OCI-M2 (cell line): ENCODE results near the gene EEFSEC.

ENCODE experiments used
- DNase-seq: peaks from one replicate; lab custom pipeline; 2025; ENCODE audit not compliant: unreplicated experiment; lab: John Stamatoyannopoulos, UW

The EEFSEC gene

DNA sequence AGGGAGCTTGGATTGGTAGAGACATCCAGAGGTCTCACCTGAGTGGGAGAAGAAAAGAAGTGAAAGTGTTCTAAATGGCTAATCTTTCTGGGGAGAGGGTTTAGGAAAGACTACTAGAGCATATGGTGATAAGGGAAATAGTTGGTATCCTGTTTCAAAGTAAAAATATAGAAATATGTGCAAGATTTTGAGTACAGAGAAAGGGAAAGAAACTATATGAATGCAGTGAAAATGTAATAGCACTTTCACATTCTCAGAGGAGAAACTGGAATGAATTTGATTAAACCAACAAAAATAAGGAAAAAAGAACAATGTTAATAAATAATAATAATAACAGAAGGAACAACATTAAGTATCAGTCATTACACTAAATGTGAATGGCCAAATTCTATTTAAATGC is 194.0 kb downstream of the EEFSEC start:
- no peak for DNase-seq

DNA sequence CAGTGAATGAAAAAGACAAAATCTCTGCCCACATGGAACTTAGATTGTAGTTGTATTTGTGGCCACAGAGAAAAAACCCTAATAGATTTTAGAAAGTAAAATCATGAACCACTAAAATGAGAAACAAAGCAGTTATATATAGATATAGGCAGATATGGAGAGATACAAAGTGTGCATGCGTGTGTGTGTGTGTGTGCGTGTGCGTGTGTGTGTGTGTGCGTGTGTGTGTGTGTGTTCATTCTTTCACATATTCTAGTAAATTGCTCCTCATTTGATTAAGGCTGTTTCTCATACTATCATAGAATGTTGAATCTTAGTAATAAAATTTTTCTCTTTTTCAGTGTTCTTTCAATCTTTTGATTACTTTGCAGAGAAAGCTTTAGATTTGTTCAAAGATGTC is 194.8 kb downstream of the EEFSEC start:
- no peak for DNase-seq

GRCh38 chr3:128348805-128349531 is 195.7 kb downstream of the EEFSEC start:
- no peak for DNase-seq

DNA sequence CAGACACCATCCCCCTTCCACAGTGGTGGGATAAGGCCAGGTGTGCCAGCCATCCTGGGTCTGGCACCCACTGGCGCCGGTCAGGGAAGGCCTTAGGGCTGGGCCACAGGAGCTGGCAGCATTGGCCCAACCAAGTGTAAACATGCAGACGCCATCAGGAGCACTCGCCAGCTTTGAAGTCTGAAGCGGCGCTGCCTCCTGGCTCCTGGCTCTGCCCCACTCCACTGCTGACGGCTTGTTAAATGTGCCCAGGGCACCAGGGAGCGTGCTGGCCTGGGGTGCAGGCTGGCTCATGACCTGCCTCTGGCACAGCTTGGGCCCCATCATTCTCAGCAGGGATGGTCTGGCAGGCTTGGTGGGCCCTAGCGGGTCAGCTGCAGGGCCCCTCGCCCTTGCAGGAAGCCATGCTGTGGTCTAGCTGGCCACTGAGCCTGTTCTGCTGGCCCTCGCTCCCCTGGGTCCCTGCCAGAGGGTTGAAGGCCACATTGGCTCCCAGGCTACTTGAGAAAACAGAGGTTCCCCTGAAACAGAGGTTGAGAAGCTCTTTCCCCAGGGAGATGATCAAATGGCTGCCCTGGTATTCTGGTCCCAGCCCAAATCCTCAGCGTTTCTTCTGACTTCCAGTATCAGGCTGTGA is 196.8 kb downstream of the EEFSEC start:
- DNase-seq, result no peak

DNA sequence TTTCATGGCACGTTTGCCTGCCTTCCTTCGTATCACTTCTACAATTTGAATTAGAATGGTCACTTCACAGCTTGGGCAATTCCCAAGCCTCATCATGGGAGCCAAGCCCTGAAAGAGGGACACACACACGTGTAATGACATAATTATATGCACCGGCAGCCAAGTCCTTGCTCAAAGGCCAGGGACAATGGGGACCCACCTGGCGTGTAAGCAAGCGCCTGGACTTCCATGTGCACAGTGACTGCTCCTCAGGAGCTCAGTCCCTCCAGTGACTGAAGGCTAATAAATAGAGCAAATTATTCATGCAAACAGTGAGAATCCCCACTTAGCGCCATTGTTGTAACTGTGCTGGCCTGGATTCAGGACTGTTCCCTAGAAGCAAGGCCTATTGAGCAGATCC is 198.3 kb downstream of the EEFSEC start:
- DNase-seq, result no peak

DNA sequence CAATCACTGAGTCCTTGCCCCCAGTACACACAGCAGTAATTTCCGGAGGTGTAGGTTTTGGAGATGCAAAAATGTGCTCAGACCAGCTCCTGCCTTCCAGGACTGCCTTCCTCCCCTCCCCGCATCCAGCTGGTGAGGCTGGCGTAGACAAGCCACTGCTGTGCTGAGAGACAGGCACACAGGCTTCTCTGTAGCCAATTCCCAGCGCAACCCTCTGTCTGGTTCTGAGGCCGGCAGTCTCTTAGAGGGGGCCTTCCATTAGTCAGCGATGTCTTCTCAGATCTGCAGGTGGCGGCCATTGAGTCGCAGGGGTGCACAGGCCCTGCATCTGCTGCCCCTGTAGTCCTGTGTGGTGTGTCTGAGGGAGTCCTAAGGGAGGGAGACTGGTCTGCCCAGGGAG is 199.0 kb downstream of the EEFSEC start:
- no peak for DNase-seq

GRCh38 chr3:128353361-128353965 is 200.2 kb downstream of the EEFSEC start:
- DNase-seq, result no peak

DNA sequence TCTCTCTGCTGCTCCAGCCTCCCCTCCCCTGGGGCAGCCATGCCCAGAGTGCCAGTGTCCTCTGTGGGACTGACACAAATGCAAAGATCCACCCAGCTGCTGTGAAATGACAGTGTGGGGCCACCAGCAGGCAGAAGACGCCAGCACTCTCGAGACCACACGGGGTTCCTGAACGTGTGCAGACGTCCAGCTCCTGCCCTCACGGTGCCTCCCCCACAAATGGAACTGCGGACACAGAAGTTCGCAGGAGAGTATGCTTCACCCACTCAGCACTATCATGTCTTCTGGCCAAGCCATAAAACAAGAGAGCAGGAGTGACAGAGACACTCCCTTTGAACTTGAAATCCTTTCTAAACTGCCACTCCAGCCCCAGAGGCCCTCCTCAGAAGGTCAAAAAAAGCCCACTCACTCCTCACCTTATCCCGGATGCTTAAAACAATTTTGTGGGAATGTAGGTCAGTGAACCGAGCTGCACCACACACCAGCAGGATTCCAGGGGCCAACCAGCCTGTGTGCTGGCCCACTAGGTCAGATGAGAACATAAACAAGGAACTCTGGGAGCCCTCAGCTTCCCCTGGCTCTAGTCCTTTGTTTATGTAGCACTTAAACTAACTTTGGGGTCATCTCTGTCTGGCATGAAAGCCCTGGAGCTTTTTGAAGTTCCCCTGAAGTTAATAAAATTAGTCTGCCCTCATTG is 200.9 kb downstream of the EEFSEC start:
- no peak for DNase-seq

DNA sequence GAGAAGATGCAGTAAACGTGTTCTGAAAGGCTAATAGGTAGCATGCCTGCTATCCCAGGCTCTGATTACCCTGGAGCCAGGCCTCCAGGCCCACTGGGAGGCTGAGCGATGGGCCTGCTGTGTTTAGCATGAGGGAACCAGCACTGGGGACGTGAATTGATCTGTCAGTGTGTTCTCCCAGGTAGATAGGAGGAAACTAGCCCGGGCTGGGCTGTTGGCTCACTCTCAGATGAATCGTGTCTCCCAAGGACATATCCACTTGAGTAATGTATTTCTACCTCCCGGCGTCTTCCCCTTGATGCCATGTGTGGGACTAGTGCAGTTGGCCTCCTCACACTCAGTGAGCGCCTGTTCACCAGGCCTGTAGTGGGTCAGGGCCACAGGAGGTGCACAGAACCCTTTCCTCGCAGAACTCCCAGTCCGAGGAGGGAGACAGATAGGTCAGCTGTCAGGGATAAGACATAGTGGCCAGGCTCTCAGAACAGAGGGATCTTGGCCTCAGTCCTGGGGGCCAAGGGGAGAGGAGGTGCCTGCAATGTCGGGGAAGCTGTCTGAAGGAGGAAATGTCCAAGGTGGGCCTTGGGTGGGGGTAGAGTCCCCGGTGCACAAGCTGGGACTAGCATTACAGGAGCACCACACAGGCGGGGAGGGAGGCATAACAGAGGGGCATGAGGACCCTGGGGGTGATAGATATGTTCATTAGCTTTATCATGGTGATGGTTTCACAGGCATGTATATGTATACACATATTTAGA is 201.7 kb downstream of the EEFSEC start:
- no peak for DNase-seq

GRCh38 chr3:128355543-128355919 is 202.2 kb downstream of the EEFSEC start:
- no peak for DNase-seq

GRCh38 chr3:128356822-128357221 is 203.5 kb downstream of the EEFSEC start:
- no peak for DNase-seq

DNA sequence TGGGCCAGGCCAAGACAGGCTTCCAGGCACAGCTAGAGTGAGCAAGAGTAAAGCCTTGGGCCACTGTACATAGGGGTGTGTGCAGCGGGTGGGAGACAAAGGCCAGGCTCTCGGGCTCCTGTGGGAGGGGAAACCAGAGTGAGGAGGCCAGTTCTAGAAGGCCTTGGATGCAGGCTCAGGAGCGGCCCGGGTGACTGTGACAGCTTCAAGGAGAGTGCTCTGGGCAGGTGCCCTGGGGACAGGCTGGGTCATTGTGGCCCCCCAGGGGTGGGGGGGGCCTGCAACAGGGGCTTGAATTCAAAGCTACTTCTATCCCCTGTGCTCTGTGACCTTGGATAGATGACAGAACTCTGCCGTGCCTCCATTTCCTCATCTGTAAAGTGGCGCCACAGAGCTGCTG is 204.3 kb downstream of the EEFSEC start:
- DNase-seq, result no peak

DNA sequence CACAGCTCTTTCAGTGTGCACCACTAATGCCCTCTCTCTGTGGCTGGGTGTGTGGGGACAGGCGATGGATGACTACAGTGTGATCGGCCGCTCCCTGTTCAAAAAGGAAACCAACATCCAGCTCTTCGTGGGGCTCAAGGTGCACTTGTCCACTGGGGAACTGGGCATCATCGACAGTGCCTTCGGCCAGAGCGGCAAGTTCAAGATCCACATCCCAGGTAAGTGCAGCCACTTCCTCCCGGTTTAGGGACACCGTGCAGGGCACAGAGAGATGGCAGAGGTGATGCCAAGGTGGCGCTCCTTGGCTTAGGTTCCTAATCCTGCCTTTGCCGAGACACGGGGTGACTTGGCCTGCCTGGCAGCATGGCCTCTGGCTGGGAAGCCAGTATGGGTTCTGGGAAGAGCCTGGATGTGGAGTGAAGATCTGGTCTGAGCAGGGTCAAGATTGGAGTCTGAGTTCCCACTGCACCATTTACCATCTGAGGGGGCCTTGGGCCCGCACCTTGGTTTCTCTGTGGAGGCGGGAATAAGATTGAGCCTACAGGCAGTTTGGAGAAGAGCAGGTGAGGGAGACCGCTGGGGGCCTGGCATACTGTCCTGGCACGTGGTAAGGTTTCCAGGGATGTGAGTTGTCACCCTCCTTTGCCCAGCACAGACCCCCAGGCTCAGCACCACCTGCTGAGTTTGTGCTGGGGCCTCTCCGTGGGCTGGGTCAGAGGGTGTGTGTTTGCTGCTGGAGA is 205.0 kb downstream of the EEFSEC start:
- no peak for DNase-seq

DNA sequence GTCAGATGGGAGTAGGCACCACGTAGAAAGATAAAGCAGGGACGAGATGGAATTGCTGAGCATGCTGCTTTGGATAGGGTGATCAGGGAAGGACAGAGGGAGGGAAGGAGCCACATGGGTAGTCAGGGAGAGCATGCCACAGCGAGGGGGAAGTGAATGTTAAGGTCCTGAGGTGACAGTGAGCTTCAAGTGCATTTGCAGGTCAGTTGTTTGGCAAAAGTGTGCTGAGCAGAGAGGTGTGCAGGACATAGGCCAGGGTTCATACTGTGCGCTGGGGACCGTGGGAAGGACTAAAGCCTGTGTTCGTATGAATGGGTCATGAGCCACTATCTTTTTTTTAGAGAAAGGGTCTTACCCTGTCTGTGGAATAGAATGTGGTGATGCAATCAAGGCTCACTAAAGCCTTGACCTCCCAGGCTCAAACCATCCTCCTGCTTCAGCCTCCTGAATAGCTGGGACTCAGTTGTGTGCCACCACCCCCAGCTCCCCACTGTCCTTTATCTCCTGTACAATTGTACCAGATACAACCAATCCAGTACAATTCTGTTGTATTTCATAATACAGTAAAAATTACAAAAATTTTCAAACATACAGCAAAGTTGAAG is 205.9 kb downstream of the EEFSEC start:
- no peak for DNase-seq

- no peak for DNase-seq
These were observed 206.8 kb downstream of the EEFSEC start for GRCh38 chr3:128359846-128360642.

GRCh38 chr3:128360705-128361271 is 207.5 kb downstream of the EEFSEC start:
- no peak for DNase-seq

GRCh38 chr3:128362026-128362965 is 209.0 kb downstream of the EEFSEC start:
- DNase-seq, result no peak

- DNase-seq, result no peak
These were observed 211.0 kb downstream of the EEFSEC start for GRCh38 chr3:128364291-128364690.
